GM19395 (cell line): Measurements from ENCODE around the gene RNF213.
"Not testable (repeated sequence)": the region's sequence is repeated elsewhere in the genome, so short reads cannot be mapped to it uniquely, and the experiment has no call there.

Experiments
- ATAC-seq: cut with Tn5 transposase; IDR thresholded peaks from one replicate; pipeline ENCODE4 v1.9.1; 2021; ENCODE audit warnings: mild to moderate bottlenecking, moderate library complexity; ENCODE audit not compliant: unreplicated experiment

Gene RNF213

GRCh38 chr17:80291691-80292487 is 31.2 kb downstream of the RNF213 start:
- ATAC-seq, result no peak

GRCh38 chr17:80292521-80292971 is 31.9 kb downstream of the RNF213 start:
- ATAC-seq, result no peak

DNA sequence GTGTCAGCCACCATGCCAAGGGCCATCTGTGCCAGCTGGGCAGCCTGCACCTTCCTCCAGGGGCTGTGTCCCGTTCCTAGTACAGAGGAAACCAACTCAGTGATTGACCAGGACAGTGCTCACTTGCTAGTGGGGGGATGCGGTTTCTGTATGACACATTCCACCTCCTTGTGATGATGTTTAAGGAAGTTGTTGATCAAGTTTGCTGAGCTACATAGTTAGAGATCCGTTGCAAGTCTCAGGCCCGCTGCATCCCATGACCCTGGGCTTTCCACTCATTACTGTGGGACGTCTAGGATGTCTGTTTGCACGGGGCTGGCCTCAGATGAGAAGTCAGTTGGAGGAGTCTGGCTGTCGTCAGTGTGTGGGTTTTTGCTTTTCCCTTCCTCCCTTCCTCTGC is 33.6 kb downstream of the RNF213 start:
- ATAC-seq, result no peak

DNA sequence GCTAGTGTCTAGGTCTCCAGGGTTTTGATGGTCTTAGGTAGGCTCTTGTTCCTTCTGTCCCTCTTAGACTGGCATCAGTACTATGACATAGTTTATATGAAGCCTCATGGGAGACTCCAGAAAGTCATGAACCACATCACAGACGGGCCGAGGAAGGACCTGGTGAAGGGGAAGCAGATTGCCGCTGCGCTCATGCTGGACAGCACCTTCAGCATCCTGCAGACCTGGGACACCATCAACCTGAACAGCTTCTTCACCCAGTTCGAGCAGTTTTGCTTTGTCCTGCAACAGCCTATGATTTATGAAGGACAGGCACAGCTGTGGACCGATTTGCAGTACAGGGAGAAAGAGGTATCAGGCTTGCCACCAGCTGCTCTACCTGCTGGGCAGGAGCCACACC is 34.0 kb downstream of the RNF213 start:
- ATAC-seq, result no peak

GRCh38 chr17:80295146-80295545 is 34.5 kb downstream of the RNF213 start:
- no peak for ATAC-seq

- ATAC-seq, result no peak
Measured at GRCh38 chr17:80295559-80295958, 34.9 kb downstream of the RNF213 start.

GRCh38 chr17:80296221-80296620 is 35.6 kb downstream of the RNF213 start:
- ATAC-seq, result no peak

DNA sequence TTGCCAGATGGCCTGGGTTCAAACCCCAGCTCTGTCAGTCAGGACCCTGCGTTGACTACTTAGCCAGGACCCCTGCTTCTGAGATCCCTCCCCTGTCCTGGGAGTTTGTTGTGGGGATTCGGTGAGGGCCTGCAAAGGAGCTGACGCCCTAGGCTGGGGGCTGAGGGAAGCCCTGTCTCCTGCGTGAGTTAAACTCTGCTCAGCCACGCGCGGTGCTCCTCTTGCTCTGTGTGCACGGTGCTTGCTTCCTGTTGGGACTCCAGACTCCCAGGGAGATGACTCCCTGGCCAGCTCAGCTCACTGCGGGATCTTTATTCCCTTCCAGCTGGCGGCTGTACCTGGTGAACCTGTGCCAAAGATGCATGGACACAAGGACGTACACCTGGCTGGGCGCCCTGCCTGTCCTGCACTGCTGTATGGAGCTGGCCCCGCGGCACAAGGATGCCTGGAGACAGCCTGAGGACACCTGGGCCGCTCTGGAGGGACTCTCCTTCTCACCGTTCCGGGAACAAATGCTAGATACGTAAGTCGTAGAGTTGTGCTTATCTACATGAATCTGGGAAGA is 37.4 kb downstream of the RNF213 start:
- ATAC-seq, result no peak

DNA sequence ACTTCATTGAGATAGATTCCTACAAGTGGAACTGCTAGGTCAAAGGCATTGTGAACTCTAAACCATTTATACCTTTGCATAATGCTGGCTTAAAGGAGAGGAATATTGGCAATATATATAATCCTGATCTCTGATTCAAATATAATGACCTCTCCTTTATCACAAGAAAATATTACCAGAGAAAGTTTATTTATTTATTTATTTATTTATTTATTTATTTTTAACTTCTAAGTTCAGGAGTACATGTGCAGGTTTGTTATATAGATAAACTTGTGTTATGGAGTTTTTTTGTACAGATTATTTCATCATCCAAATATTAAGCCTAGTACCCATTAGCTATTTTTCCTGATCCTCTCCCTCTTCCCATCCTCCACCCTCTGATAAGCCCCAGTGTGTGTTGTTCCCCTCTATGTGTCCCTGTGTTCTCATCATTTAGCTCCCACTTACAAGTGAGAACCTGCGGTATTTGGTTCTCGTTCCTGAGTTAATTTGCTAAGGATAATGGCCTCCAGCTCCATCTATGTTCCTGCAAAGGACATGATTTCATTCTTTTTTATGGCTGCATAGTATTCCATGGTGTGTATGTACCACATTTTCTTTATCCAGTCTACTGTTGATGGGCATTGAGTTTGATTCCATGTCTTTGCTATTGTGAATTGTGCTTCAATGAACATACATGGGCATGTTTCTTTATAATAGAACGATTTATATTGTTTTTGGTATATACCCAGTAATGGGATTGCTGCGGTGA is 38.9 kb downstream of the RNF213 start:
- not testable (repeated sequence) for ATAC-seq

- ATAC-seq, result not testable (repeated sequence)
Measured at GRCh38 chr17:80300756-80301155, 40.1 kb downstream of the RNF213 start.

- ATAC-seq, result no peak
Measured at GRCh38 chr17:80303824-80304223, 43.2 kb downstream of the RNF213 start.

- ATAC-seq, result no peak
Measured at GRCh38 chr17:80307994-80308691, 47.5 kb downstream of the RNF213 start.

GRCh38 chr17:80308692-80309517 is 48.3 kb downstream of the RNF213 start:
- ATAC-seq, result no peak

GRCh38 chr17:80311216-80311827 is 50.7 kb downstream of the RNF213 start:
- no peak for ATAC-seq

GRCh38 chr17:80312621-80313135 is 52.0 kb downstream of the RNF213 start:
- no peak for ATAC-seq

DNA sequence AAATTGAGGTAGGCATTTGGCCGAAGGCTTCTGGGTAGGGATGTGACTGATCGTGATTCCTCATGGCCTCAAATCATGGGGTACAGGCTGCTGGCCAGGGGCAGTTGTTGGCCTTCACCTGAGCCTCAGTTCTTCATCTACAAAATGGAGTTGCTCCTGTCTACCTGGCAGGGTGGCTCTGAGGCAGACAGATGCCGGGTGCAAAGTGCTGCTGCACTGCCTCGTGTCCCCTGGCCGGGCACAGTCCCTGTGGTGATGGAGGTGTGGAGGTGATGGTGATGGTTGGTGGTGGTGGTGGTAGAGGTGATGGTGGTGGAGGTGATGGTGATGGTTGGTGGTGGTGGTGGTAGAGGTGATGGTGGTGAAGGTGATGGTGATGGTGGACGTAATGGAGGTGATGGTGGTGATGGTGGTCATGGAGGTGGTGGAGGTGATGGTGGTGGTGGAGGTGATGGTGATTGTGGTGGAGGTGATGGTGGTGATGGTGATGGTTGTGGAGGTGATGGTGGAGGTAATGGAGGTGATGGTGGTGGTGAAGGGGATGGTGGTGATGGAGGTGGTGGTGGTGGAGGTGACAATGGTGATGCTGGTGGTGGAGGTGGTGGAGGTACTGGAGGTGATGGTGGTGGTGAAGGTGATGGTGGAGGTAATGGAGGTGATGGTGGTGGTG is 52.6 kb downstream of the RNF213 start:
- ATAC-seq, result no peak

GRCh38 chr17:80313946-80314345 is 53.3 kb downstream of the RNF213 start:
- ATAC-seq, result not testable (repeated sequence)

DNA sequence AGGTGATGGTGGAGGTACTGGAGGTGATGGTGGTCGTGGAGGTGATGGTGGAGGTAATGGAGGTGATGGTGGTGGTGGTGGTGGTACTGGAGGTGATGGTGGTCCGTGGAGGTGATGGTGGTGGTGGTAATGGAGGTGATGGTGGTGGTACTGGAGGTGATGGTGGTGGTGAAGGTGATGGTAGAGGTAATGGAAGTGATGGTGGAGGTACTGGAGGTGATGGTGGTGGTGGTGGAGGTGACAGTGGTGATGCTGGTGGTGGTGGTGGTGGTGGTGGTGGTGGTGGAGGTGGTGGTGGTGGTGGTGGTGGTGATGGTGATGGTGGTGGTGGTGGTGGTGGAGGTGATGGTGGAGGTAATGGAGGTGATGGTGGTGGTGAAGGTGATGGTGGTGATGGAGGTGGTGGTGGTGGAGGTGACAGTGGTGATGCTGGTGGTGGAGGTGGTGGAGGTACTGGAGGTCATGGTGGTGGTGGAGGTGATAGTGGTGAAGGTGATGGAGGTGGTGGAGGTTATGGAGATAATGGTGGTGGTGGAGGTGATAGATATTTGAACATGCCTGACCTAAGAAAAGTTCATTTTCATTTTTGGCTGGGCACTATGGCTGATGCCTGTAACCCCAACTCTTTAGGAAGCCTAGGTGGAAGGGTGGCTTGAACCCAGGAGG is 55.0 kb downstream of the RNF213 start:
- no peak for ATAC-seq

GRCh38 chr17:80316431-80316830 is 55.8 kb downstream of the RNF213 start:
- no peak for ATAC-seq
